ENCODE measurements around the gene RTTN. TPM values are rescaled to one million over a fixed set of nuclear protein-coding genes. Genes with fewer than 3 reads are reported as not detected.
A peak's percentile ranks its signal among the peaks of the same experiment; 100 is the strongest.

RTTN gene
- total RNA-seq, 4 donors from 2014 or later, result 10.8 to 58.1 (median 22.4) TPM

GRCh38 chr18:70019136-70019535 lies 186.4 kb downstream of the RTTN start:
- Histone ChIP-seq H3K36me3 (no peaks in the 10 kb centered on the region), H3K27ac (no peak overlapping the region), H3K9me3 (no peaks in the 10 kb centered on the region), H3K27me3 (no peaks in the 10 kb centered on the region), H3K4me3 (no peak overlapping the region), H3K4me1 (no peaks in the 10 kb centered on the region)
- no peak for DNase-seq
- intact Hi-C loops (cut with DNase I; ENCODE audit: low total_unique reads), result no loop called here
- no peak for TF ChIP-seq CTCF (IDR thresholded peaks at IDR 0.05)
- TF ChIP-seq POLR2A (IDR thresholded peaks at IDR 0.05), result no peak

- no peaks in the 10 kb centered on the region for H3K4me1 ChIP-seq
- no peaks in the 10 kb centered on the region for H3K27me3 ChIP-seq
- no peak overlapping the region for H3K27ac ChIP-seq
- no peak overlapping the region for H3K4me3 ChIP-seq
- no peak for DNase-seq
- TF ChIP-seq POLR2A (IDR thresholded peaks at IDR 0.05), result no peak
- TF ChIP-seq CTCF (IDR thresholded peaks at IDR 0.05), result no peak
- no peaks in the 10 kb centered on the region for H3K36me3 ChIP-seq
- H3K9me3 ChIP-seq, result no peaks in the 10 kb centered on the region
- intact Hi-C loops (cut with DNase I; ENCODE audit: low total_unique reads), result no loop called here
Observed at GRCh38 chr18:70015127-70015526, 190.4 kb downstream of the RTTN start.

- Histone ChIP-seq H3K27me3 (no peaks in the 10 kb centered on the region), H3K4me3 (no peak overlapping the region), H3K9me3 (no peaks in the 10 kb centered on the region), H3K36me3 (no peaks in the 10 kb centered on the region), H3K4me1 (no peaks in the 10 kb centered on the region), H3K27ac (peak overlapping the region in 1 of 2 donors; percentile 18)
- TF ChIP-seq CTCF (IDR thresholded peaks at IDR 0.05), result no peak
- TF ChIP-seq POLR2A (IDR thresholded peaks at IDR 0.05), result no peak
- no peak for DNase-seq
- intact Hi-C loops (cut with DNase I; ENCODE audit: low total_unique reads), result no loop called here
Observed at GRCh38 chr18:70005580-70005979, 199.9 kb downstream of the RTTN start.

- Histone ChIP-seq H3K9me3 (no peaks in the 10 kb centered on the region), H3K4me3 (no peak overlapping the region), H3K36me3 (no peaks in the 10 kb centered on the region), H3K27me3 (no peaks in the 10 kb centered on the region), H3K27ac (peak overlapping the region in 1 of 2 donors; percentile 18), H3K4me1 (no peaks in the 10 kb centered on the region)
- no peak for TF ChIP-seq POLR2A (IDR thresholded peaks at IDR 0.05)
- TF ChIP-seq CTCF (IDR thresholded peaks at IDR 0.05), result no peak
- intact Hi-C loops (cut with DNase I; ENCODE audit: low total_unique reads), result no loop called here
- DNase-seq, result no peak
Observed at GRCh38 chr18:70004696-70005095, 200.8 kb downstream of the RTTN start.

GRCh38 chr18:69999656-70000055 lies 205.8 kb downstream of the RTTN start:
- Histone ChIP-seq H3K4me3 (no peak overlapping the region), H3K27ac (no peak overlapping the region), H3K27me3 (no peaks in the 10 kb centered on the region), H3K36me3 (no peaks in the 10 kb centered on the region), H3K4me1 (no peaks in the 10 kb centered on the region), H3K9me3 (no peaks in the 10 kb centered on the region)
- no peak for DNase-seq
- TF ChIP-seq POLR2A (IDR thresholded peaks at IDR 0.05) (no peak), CTCF (IDR thresholded peaks at IDR 0.05) (no peak)
- intact Hi-C loops (cut with DNase I; ENCODE audit: low total_unique reads), result no loop called here

Measured in uterus (tissue), 4 donors.